Measurements from ENCODE around the gene EIF3D.

GRCh38 chr22:36510966-36511881 lies 17.7 kb downstream of the EIF3D start:
- peak in 2 of 3 donors; percentile 35 to 54 for TF ChIP-seq CTCF (IDR thresholded peaks at IDR 0.05)
- TF ChIP-seq POLR2A (IDR thresholded peaks at IDR 0.05), result no peak
